Measurements from ENCODE around the gene KCNQ4.

Gene KCNQ4

GRCh38 chr1:40803447-40803846, 19.9 kb downstream of the KCNQ4 start:
- Histone ChIP-seq H3K36me3 (replicated peaks) (no peaks in the 10 kb centered on the region), H3K27ac (no peak overlapping the region), H3K27me3 (replicated peaks) (no peaks in the 10 kb centered on the region), H3K4me3 (ENCODE audit: low read depth, low read length) (no peak overlapping the region)
- in situ Hi-C loops (cut with HindIII; ENCODE audit: low pct_ligation_motif_present, low sequenced_read_pairs): no loop called here
- no peak for DNase-seq
- no peak for TF ChIP-seq CTCF (IDR thresholded peaks at IDR 0.05; ENCODE audit: low read depth, low read length, missing control alignments)

GRCh38 chr1:40803902-40804301, 20.3 kb downstream of the KCNQ4 start:
- TF ChIP-seq CTCF (IDR thresholded peaks at IDR 0.05; ENCODE audit: low read depth, low read length, missing control alignments): no peak
- Histone ChIP-seq H3K36me3 (replicated peaks) (no peaks in the 10 kb centered on the region), H3K27me3 (replicated peaks) (no peaks in the 10 kb centered on the region), H3K4me3 (ENCODE audit: low read depth, low read length) (no peak overlapping the region), H3K27ac (no peak overlapping the region)
- no peak for DNase-seq
- in situ Hi-C loops (cut with HindIII; ENCODE audit: low pct_ligation_motif_present, low sequenced_read_pairs): no loop called here

GRCh38 chr1:40806240-40806639, 22.7 kb downstream of the KCNQ4 start:
- TF ChIP-seq CTCF (IDR thresholded peaks at IDR 0.05; ENCODE audit: low read depth, low read length, missing control alignments): no peak
- Histone ChIP-seq H3K27me3 (replicated peaks) (no peaks in the 10 kb centered on the region), H3K27ac (no peak overlapping the region), H3K4me3 (ENCODE audit: low read depth, low read length) (no peak overlapping the region), H3K36me3 (replicated peaks) (no peaks in the 10 kb centered on the region)
- in situ Hi-C loops (cut with HindIII; ENCODE audit: low pct_ligation_motif_present, low sequenced_read_pairs): no loop called here
- no peak for DNase-seq

- Histone ChIP-seq H3K27ac (no peak overlapping the region), H3K36me3 (replicated peaks) (no peaks in the 10 kb centered on the region), H3K27me3 (replicated peaks) (no peaks in the 10 kb centered on the region), H3K4me3 (ENCODE audit: low read depth, low read length) (no peak overlapping the region)
- DNase-seq: no peak
- TF ChIP-seq CTCF (IDR thresholded peaks at IDR 0.05; ENCODE audit: low read depth, low read length, missing control alignments): no peak
- in situ Hi-C loops (cut with HindIII; ENCODE audit: low pct_ligation_motif_present, low sequenced_read_pairs): no loop called here
Measured at GRCh38 chr1:40806731-40807695, 23.4 kb downstream of the KCNQ4 start.

GRCh38 chr1:40808002-40808401, 24.4 kb downstream of the KCNQ4 start:
- DNase-seq: no peak
- no peak overlapping the region for H3K27ac ChIP-seq
- in situ Hi-C loops (cut with HindIII; ENCODE audit: low pct_ligation_motif_present, low sequenced_read_pairs): no loop called here

More at GRCh38 chr1:40808002-40808401, 24.4 kb downstream of the KCNQ4 start:
- no peak overlapping the region for H3K4me3 ChIP-seq (ENCODE audit: low read depth, low read length)
- H3K27me3 ChIP-seq (replicated peaks): no peaks in the 10 kb centered on the region
- H3K36me3 ChIP-seq (replicated peaks): no peaks in the 10 kb centered on the region
- no peak for TF ChIP-seq CTCF (IDR thresholded peaks at IDR 0.05; ENCODE audit: low read depth, low read length, missing control alignments)

Measured in brain microvascular endothelial cell (primary cell).